ENCODE measurements around the gene SMIM5. TPM values are rescaled to one million over a fixed set of nuclear protein-coding genes. Genes with fewer than 3 reads are reported as not detected.

SMIM5 gene
- total RNA-seq, 6 donors from 2014 or later: 1.9 to 7.3 (median 3.3) TPM

- Histone ChIP-seq H3K4me1 (no peaks in the 10 kb centered on the region), H3K9me3 (no peaks in the 10 kb centered on the region), H3K27me3 (no peaks in the 10 kb centered on the region), H3K27ac (no peak overlapping the region), H3K36me3 (peaks cover 6 to 82% (median 49%) of the 10 kb centered on the region in 4 donors), H3K4me3 (no peak overlapping the region)
- 81% methylated on average over 9 to 10 of the region's 15 CpGs for WGBS, 2 donors
- no peak for DNase-seq
- TF ChIP-seq EP300 (IDR thresholded peaks at IDR 0.05) (no peak), POLR2A (IDR thresholded peaks at IDR 0.05) (no peak), CTCF (IDR thresholded peaks at IDR 0.05) (peak in 2 of 6 experiments; percentile 13 to 48)
- ATAC-seq (ENCODE audit: low FRiP score in 2 of 2): peak in 1 of 2 donors; percentile 20
Measured at GRCh38 chr17:75625813-75626486, 7.3 kb upstream of the SMIM5 start.

- peaks cover 6 to 79% (median 46%) of the 10 kb centered on the region in 4 donors for H3K36me3 ChIP-seq
- H3K27me3 ChIP-seq: no peaks in the 10 kb centered on the region
- DNase-seq (peak in 1 of 2 donors; percentile 74), ATAC-seq (ENCODE audit: low FRiP score in 2 of 2) (no peak)
- WGBS, 2 donors: 81 to 90% methylated on average over 3 to 11 of the region's 11 CpGs
- TF ChIP-seq POLR2AphosphoS5 (IDR thresholded peaks at IDR 0.05): no peak
- no peak for TF ChIP-seq CTCF (IDR thresholded peaks at IDR 0.05)
- no peak for TF ChIP-seq POLR2A (IDR thresholded peaks at IDR 0.05)
- TF ChIP-seq EP300 (IDR thresholded peaks at IDR 0.05): no peak
- no peak overlapping the region for H3K27ac ChIP-seq
- no peak overlapping the region for H3K4me3 ChIP-seq
- no peaks in the 10 kb centered on the region for H3K4me1 ChIP-seq
- H3K9me3 ChIP-seq: no peaks in the 10 kb centered on the region
Measured at GRCh38 chr17:75626496-75627038, 6.7 kb upstream of the SMIM5 start.

GRCh38 chr17:75627094-75627493, 6.1 kb upstream of the SMIM5 start:
- Histone ChIP-seq H3K27me3 (no peaks in the 10 kb centered on the region), H3K36me3 (peaks cover 6 to 74% (median 44%) of the 10 kb centered on the region in 4 donors), H3K4me3 (no peak overlapping the region), H3K4me1 (no peaks in the 10 kb centered on the region), H3K27ac (no peak overlapping the region), H3K9me3 (no peaks in the 10 kb centered on the region)
- TF ChIP-seq EP300 (IDR thresholded peaks at IDR 0.05) (no peak), POLR2AphosphoS5 (IDR thresholded peaks at IDR 0.05) (no peak), POLR2A (IDR thresholded peaks at IDR 0.05) (no peak), CTCF (IDR thresholded peaks at IDR 0.05) (no peak)
- ATAC-seq (ENCODE audit: low FRiP score in 2 of 2) (no peak), DNase-seq (no peak)
- 95 to 98% methylated on average over 6 to 10 of the region's 10 CpGs for WGBS, 2 donors

- TF ChIP-seq CTCF (IDR thresholded peaks at IDR 0.05) (no peak), POLR2AphosphoS5 (IDR thresholded peaks at IDR 0.05) (no peak), POLR2A (IDR thresholded peaks at IDR 0.05) (no peak), EP300 (IDR thresholded peaks at IDR 0.05) (no peak)
- peaks cover 9 to 10% (median 10%) of the 10 kb centered on the region in 4 donors for H3K4me1 ChIP-seq
- ATAC-seq (ENCODE audit: low FRiP score in 2 of 2): no peak
- H3K9me3 ChIP-seq: no peaks in the 10 kb centered on the region
- H3K27ac ChIP-seq: no peak overlapping the region
- WGBS, 2 donors: 67 to 91% methylated on average over 3 to 5 of the region's 6 CpGs
- no peak for DNase-seq
- H3K36me3 ChIP-seq: peaks cover 6 to 63% (median 43%) of the 10 kb centered on the region in 4 donors
- H3K4me3 ChIP-seq: no peak overlapping the region
- H3K27me3 ChIP-seq: no peaks in the 10 kb centered on the region
Measured at GRCh38 chr17:75628425-75628824, 4.8 kb upstream of the SMIM5 start.
